Measurements from ENCODE around the gene PHF5A. TPM values are rescaled to one million over a fixed set of nuclear protein-coding genes. Genes with fewer than 3 reads are reported as not detected.
A peak's percentile ranks its signal among the peaks of the same experiment; 100 is the strongest.

Gene PHF5A
- total and polyA plus RNA-seq, 4 donors: 15.8 to 31.7 (median 23.2) TPM

DNA sequence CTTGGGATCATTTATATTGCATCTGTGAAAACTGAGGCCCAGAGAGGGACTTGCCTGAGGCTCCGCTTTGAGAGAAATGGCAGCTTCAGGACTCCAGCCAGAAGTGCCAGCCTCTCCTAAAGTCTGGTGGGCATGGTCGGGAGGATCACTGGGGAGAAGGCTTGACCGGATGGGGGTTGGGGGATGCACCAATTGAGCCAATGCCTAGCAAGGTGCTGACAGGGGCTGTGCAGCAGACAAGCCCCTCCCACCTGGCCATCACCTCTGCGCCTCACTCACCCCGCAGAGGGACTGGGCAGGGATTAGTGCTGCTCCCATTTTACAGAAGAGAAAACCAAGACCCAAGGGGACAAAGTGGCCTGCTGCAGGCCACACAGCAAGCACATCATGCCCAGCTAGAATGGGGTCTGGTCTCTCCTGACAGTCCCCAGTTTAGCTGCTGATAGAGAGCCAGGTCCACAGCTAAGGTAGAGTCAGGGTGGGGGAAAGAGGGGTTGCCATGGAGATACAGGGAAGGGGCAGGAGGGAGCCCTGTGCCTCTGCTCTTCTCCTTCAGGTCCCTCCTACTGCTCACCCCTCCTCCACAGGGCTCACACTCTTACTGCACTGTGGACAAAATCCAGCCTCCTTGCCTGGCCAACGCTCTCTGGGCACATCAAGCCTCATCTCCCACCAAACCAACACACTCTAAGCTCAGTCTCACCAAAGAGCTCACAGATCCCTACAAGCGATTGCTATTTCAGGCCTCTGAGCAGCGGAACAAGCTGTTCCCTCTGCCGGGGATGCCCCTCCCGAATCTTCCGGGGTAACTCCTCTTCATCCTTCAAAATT lies 57.3 kb downstream of the PHF5A start:
- Histone ChIP-seq H3K9me3 (ENCODE audit: control insufficient read depth in 4 of 4, low read length in 3 of 4) (no peaks in the 10 kb centered on the region), H3K4me3 (ENCODE audit: low read depth in 1 of 3, low read length in 3 of 3) (no peak overlapping the region), H3K27ac (ENCODE audit: low read depth in 1 of 2, low read length in 2 of 2) (peak overlapping the region; percentile 62 to 68), H3K36me3 (ENCODE audit: control insufficient read depth in 4 of 4, insufficient read depth in 3 of 4, low read depth in 1 of 4, low read length in 3 of 4) (no peaks in the 10 kb centered on the region), H3K9ac (ENCODE audit: low read depth in 1 of 2, low read length in 2 of 2) (no peak overlapping the region), H3K4me1 (ENCODE audit: control insufficient read depth in 4 of 4, insufficient read depth in 4 of 4, low read length in 3 of 4) (peaks cover 13 to 41% (median 30%) of the 10 kb centered on the region in 4 donors), H3K27me3 (ENCODE audit: control insufficient read depth in 4 of 4, insufficient read depth in 4 of 4, low read length in 3 of 4) (no peaks in the 10 kb centered on the region)
- DNase-seq (ENCODE audit: low spot score): no peak
- WGBS: 85% methylated on average over 11 of the region's 11 CpGs
- no peak for TF ChIP-seq NR2F2 (IDR thresholded peaks at IDR 0.05)
- peak; percentile 38 for TF ChIP-seq SP1 (IDR thresholded peaks at IDR 0.05)

DNA sequence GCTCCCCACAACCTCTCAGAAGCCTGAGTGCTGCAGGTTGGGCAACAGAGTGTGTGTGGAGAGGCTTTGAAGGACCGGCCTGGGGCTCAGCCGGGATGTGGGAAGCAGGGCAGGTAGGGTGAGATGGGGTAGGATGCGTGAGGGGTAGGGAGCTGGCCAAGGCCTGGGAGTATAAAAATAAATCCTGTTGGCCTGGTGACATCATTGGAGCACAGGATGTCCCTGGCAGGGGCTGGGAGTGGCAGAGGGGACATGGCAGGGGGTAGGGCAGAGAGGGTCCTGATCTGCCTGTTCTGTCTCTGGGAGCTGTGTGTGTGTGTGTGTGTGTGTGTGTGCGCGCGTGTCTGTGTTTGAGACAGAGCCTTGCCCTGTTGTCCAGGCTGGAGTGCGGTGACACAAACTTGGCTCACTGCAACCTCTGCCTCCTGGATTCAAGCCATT lies 58.2 kb downstream of the PHF5A start:
- TF ChIP-seq FOXA1 (IDR thresholded peaks at IDR 0.05): no peak
- TF ChIP-seq, protein P1, sequence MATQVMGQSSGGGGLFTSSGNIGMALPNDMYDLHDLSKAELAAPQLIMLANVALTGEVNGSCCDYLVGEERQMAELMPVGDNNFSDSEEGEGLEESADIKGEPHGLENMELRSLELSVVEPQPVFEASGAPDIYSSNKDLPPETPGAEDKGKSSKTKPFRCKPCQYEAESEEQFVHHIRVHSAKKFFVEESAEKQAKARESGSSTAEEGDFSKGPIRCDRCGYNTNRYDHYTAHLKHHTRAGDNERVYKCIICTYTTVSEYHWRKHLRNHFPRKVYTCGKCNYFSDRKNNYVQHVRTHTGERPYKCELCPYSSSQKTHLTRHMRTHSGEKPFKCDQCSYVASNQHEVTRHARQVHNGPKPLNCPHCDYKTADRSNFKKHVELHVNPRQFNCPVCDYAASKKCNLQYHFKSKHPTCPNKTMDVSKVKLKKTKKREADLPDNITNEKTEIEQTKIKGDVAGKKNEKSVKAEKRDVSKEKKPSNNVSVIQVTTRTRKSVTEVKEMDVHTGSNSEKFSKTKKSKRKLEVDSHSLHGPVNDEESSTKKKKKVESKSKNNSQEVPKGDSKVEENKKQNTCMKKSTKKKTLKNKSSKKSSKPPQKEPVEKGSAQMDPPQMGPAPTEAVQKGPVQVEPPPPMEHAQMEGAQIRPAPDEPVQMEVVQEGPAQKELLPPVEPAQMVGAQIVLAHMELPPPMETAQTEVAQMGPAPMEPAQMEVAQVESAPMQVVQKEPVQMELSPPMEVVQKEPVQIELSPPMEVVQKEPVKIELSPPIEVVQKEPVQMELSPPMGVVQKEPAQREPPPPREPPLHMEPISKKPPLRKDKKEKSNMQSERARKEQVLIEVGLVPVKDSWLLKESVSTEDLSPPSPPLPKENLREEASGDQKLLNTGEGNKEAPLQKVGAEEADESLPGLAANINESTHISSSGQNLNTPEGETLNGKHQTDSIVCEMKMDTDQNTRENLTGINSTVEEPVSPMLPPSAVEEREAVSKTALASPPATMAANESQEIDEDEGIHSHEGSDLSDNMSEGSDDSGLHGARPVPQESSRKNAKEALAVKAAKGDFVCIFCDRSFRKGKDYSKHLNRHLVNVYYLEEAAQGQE (IDR thresholded peaks at IDR 0.05): peak; percentile 19
- no peak for TF ChIP-seq YY1 (IDR thresholded peaks at IDR 0.05)
- TF ChIP-seq RXRA (IDR thresholded peaks at IDR 0.05): peak; percentile 44 to 69
- no peak for TF ChIP-seq FOXA2 (IDR thresholded peaks at IDR 0.05)
- peak; percentile 72 for TF ChIP-seq SP1 (IDR thresholded peaks at IDR 0.05)
- TF ChIP-seq, protein P2, sequence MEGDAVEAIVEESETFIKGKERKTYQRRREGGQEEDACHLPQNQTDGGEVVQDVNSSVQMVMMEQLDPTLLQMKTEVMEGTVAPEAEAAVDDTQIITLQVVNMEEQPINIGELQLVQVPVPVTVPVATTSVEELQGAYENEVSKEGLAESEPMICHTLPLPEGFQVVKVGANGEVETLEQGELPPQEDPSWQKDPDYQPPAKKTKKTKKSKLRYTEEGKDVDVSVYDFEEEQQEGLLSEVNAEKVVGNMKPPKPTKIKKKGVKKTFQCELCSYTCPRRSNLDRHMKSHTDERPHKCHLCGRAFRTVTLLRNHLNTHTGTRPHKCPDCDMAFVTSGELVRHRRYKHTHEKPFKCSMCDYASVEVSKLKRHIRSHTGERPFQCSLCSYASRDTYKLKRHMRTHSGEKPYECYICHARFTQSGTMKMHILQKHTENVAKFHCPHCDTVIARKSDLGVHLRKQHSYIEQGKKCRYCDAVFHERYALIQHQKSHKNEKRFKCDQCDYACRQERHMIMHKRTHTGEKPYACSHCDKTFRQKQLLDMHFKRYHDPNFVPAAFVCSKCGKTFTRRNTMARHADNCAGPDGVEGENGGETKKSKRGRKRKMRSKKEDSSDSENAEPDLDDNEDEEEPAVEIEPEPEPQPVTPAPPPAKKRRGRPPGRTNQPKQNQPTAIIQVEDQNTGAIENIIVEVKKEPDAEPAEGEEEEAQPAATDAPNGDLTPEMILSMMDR (IDR thresholded peaks at IDR 0.05; ENCODE audit: low read depth, low read length, missing input control): no peak
- no peak for TF ChIP-seq EGR1 (IDR thresholded peaks at IDR 0.05; ENCODE audit: low read depth in 2 of 2)
- TF ChIP-seq, protein P3, sequence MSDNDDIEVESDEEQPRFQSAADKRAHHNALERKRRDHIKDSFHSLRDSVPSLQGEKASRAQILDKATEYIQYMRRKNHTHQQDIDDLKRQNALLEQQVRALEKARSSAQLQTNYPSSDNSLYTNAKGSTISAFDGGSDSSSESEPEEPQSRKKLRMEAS (IDR thresholded peaks at IDR 0.05): no peak
- peak; percentile 30 for TF ChIP-seq HNF4G (IDR thresholded peaks at IDR 0.05)
- peak in 1 of 2 donors; percentile 27 for TF ChIP-seq JUND (IDR thresholded peaks at IDR 0.05)
- peak in 1 of 2 donors; percentile 36 for TF ChIP-seq RAD21 (IDR thresholded peaks at IDR 0.05)
- no peak for TF ChIP-seq NR2F2 (IDR thresholded peaks at IDR 0.05)
- TF ChIP-seq GABPA (IDR thresholded peaks at IDR 0.05 in 1 of 2, conservative IDR thresholded peaks at IDR 0.05 in 1 of 2): no peak
- TF ChIP-seq TAF1 (conservative IDR thresholded peaks at IDR 0.05): no peak
- TF ChIP-seq, protein P4, sequence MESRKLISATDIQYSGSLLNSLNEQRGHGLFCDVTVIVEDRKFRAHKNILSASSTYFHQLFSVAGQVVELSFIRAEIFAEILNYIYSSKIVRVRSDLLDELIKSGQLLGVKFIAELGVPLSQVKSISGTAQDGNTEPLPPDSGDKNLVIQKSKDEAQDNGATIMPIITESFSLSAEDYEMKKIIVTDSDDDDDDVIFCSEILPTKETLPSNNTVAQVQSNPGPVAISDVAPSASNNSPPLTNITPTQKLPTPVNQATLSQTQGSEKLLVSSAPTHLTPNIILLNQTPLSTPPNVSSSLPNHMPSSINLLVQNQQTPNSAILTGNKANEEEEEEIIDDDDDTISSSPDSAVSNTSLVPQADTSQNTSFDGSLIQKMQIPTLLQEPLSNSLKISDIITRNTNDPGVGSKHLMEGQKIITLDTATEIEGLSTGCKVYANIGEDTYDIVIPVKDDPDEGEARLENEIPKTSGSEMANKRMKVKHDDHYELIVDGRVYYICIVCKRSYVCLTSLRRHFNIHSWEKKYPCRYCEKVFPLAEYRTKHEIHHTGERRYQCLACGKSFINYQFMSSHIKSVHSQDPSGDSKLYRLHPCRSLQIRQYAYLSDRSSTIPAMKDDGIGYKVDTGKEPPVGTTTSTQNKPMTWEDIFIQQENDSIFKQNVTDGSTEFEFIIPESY (IDR thresholded peaks at IDR 0.05): no peak
- TF ChIP-seq HNF4A (conservative IDR thresholded peaks at IDR 0.05): peak; percentile 39 to 51
- TF ChIP-seq, protein P5, sequence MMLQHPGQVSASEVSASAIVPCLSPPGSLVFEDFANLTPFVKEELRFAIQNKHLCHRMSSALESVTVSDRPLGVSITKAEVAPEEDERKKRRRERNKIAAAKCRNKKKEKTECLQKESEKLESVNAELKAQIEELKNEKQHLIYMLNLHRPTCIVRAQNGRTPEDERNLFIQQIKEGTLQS (IDR thresholded peaks at IDR 0.05): peak; percentile 44
- peaks cover 10 to 35% (median 23%) of the 10 kb centered on the region in 4 donors for H3K4me1 ChIP-seq (ENCODE audit: control insufficient read depth in 4 of 4, insufficient read depth in 4 of 4, low read length in 3 of 4)
- no peaks in the 10 kb centered on the region for H3K9me3 ChIP-seq (ENCODE audit: control insufficient read depth in 4 of 4, low read length in 3 of 4)
- H3K4me3 ChIP-seq (ENCODE audit: low read depth in 1 of 3, low read length in 3 of 3): no peak overlapping the region
- H3K36me3 ChIP-seq (ENCODE audit: control insufficient read depth in 4 of 4, insufficient read depth in 3 of 4, low read depth in 1 of 4, low read length in 3 of 4): no peaks in the 10 kb centered on the region
- WGBS: 28% methylated on average over 7 of the region's 7 CpGs
- DNase-seq (ENCODE audit: low spot score): no peak
- no peak overlapping the region for H3K9ac ChIP-seq (ENCODE audit: low read depth in 1 of 2, low read length in 2 of 2)
- peak overlapping the region; percentile 62 to 68 for H3K27ac ChIP-seq (ENCODE audit: low read depth in 1 of 2, low read length in 2 of 2)
- no peaks in the 10 kb centered on the region for H3K27me3 ChIP-seq (ENCODE audit: control insufficient read depth in 4 of 4, insufficient read depth in 4 of 4, low read length in 3 of 4)

Data from liver (tissue), 9 donors.